Dermis microvascular lymphatic vessel endothelial cell (primary cell): ENCODE results near the gene ROR2. TPM values are rescaled to one million over a fixed set of nuclear protein-coding genes. Genes with fewer than 3 reads are reported as not detected.

ENCODE experiments used
- DNase-seq, 2 donors: peaks; one replicate each; pipeline versions ENCODE4 v3.0.0 to v3.0.0-alpha.2; 2010; ENCODE audit warnings: low read depth in 2 of 2
- total RNA-seq: library from RNA; depleted of rRNA; stranded (reverse); fragments of >200 nt; gene quantifications from 2 replicates; pipeline ENCODE4 v1.2.1, GENCODE V29; 2014

Gene ROR2
- total RNA-seq, 1 donor from 2014 or later, result not detected

- no peak for DNase-seq
These were observed 1.2 kb downstream of the ROR2 start for GRCh38 chr9:91948597-91949391.

- DNase-seq, result no peak
These were observed 1.9 kb downstream of the ROR2 start for GRCh38 chr9:91948101-91948596.

- DNase-seq, result no peak
These were observed 3.2 kb downstream of the ROR2 start for GRCh38 chr9:91946653-91947488.

GRCh38 chr9:91946196-91946595 is 3.8 kb downstream of the ROR2 start:
- no peak for DNase-seq

- no peak for DNase-seq
These were observed 4.5 kb downstream of the ROR2 start for GRCh38 chr9:91945277-91946085.

GRCh38 chr9:91944711-91945110 is 5.3 kb downstream of the ROR2 start:
- DNase-seq, result no peak

GRCh38 chr9:91943478-91944470 is 6.3 kb downstream of the ROR2 start:
- no peak for DNase-seq

- no peak for DNase-seq
These were observed 7.8 kb downstream of the ROR2 start for GRCh38 chr9:91942201-91942600.

GRCh38 chr9:91939978-91940377 is 10.1 kb downstream of the ROR2 start:
- no peak for DNase-seq

GRCh38 chr9:91937727-91938126 is 12.3 kb downstream of the ROR2 start:
- DNase-seq, result no peak

GRCh38 chr9:91937056-91937455 is 13.0 kb downstream of the ROR2 start:
- no peak for DNase-seq

- no peak for DNase-seq
These were observed 14.1 kb downstream of the ROR2 start for GRCh38 chr9:91935805-91936514.

GRCh38 chr9:91935066-91935749 is 14.8 kb downstream of the ROR2 start:
- DNase-seq, result no peak

GRCh38 chr9:91934654-91935053 is 15.4 kb downstream of the ROR2 start:
- no peak for DNase-seq

- DNase-seq, result no peak
These were observed 16.3 kb downstream of the ROR2 start for GRCh38 chr9:91933556-91934352.

- DNase-seq, result peak in 1 of 2 donors; percentile 7
These were observed 19.6 kb downstream of the ROR2 start for GRCh38 chr9:91930475-91930874.

GRCh38 chr9:91929331-91929730 is 20.7 kb downstream of the ROR2 start:
- no peak for DNase-seq

GRCh38 chr9:91927922-91928510 is 22.0 kb downstream of the ROR2 start:
- no peak for DNase-seq
